Cerebellar nuclear complex (tissue), 1 donor: ENCODE data around the gene RBBP8.
"Not testable (repeated sequence)": the region's sequence is repeated elsewhere in the genome, so short reads cannot be mapped to it uniquely, and the experiment has no call there.

Experiments
- DNase-seq, 2 experiments: peaks; one replicate each; lab custom pipeline; 2025; lab: John Stamatoyannopoulos, UW

RBBP8 gene

DNA sequence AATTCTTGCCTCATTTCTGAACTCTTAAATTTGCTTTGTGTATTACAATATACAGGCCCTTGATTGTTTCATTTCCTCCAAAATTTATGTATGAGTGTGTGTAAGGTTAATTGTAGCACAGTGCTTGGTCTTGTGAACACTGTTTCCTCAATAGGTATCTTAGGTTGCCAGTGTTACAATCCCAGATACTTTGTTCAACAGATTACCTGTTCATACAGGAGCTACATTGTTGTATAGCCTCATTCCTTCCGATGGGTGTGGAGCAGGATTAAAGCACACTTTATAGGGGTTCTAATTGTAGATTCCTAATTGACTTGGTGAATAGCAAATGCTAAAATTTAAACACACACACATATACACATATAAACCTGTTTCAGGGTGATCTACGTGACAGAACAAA is 10.7 kb downstream of the RBBP8 start:
- DNase-seq = no peak

DNA sequence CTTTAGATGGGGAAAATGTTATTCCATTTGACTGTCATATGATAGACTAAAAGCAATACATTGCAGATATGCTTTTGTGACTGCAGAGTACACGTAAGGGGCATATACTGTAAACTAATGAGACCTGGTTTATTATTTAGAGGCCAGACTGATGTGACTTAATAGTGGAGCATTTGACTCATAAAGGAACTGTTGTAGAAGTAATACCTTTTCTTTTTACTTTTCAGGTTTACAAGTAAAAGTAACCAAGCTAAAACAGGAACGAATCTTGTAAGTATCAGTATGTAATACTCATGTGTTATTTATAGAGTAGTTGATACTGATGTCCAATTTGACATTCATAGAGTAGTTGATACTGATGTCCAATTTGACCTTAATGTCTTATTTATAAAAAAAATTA is 13.1 kb downstream of the RBBP8 start:
- DNase-seq = no peak

DNA sequence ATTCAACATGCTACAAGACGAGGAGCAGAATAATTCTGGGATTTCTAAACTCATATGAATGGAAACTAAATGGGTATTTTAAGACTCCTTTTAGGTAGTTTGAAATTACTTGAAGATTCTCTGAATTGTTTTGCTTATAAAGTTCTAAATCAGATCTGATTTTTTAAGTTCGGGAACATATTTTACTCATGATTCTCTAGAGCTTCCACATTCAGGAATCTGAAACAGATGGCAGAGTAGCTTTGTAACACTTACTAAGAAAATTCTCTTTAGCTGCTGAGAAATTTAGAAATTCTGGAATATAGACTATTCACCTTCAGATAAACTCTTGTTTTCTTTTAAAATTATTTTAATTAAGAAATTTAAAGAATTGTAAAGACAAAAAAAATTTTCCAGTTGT is 13.7 kb downstream of the RBBP8 start:
- DNase-seq = no peak

DNA sequence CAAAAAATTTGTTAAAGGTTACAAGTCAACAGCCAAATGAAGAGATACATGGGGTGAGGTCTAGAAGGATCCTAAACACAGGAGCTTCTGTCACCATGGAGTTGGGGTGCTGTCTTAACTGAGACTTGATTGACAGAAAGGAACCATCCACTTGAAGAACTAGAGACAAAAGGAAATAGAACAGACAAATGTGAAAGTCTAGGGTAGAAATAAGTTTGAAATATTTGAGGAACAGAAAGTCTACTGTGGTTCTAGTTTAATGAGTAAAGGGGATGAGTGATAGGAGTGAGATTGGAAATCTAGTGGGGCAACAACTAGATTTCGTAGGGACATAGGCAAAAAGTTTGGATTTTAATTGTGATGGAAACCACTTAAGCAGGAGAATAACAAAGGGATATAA is 18.7 kb downstream of the RBBP8 start:
- no peak for DNase-seq

DNA sequence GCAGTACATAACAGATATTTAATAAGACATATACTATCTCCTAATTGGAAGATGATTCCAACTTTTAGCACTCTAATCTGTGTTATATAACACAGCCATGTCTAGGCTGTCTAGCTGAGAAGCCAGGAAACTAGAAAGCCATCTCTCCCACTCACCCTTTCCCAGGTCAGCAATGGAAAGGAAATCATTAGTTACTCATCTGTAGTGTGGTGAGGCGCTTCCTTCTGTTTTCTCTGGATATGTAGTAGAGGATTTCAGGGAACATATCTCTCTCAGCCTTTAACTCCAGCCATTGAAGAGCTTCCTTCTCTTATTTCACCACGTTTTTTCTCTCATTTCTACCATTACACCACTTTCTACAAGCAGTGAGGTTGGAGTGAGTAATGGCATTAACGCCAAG is 19.4 kb downstream of the RBBP8 start:
- DNase-seq = no peak

DNA sequence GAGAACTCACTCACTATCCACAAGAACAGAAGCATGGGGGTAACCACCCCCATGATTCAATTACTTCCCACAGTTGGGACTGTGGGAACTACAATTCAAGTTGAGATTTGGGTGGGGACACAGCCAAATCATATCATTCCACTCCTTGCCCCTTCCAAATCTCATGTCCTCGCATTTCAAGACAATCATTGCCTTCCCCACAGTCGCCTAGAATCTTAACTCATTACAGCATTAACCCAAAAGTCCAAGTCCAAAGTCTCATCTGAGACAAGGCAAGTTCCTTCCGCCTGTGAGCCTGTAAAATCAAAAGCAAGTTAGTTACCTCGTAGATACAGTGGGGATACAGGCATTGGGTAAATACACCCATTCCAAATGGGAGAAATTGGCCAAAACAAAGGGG is 20.9 kb downstream of the RBBP8 start:
- DNase-seq = not testable (repeated sequence)

DNA sequence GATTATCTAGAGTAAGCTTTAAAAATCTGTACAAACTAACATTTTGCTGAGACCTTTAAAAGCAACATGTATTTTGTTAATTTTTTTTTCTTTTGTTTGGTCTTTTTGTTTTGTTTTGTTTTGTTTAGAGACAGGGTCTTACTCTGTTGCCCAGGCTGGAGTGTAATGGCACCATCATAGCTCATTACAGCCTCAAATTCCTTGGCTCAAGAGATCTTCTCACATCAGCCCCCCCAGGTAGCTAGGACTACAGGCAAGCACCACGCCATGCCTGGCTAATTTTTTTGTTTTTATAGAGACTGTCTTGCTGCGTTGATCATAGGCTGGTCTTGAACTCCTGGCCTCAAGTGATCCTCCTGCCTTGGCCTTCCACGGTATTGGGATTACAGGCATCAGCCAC is 23.1 kb downstream of the RBBP8 start:
- DNase-seq = no peak

DNA sequence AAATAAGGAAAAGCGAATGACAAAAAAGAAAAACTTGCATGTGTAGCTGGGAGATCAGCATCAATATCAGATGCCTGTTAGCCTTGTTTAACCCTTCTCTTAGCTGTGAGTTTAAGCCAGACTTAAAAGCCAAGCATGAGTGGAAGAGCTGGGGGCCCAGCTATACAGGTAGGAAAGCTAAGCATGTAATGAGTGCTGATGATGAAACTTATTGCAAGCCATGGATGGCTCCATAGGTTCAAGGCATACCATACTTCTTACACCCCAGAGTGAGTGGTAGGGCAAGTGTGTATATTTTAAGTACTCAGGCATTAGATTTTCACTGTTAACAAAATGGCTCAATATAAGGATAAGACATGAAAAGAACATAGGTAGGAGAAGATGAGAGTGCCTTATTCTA is 28.0 kb downstream of the RBBP8 start:
- no peak for DNase-seq

DNA sequence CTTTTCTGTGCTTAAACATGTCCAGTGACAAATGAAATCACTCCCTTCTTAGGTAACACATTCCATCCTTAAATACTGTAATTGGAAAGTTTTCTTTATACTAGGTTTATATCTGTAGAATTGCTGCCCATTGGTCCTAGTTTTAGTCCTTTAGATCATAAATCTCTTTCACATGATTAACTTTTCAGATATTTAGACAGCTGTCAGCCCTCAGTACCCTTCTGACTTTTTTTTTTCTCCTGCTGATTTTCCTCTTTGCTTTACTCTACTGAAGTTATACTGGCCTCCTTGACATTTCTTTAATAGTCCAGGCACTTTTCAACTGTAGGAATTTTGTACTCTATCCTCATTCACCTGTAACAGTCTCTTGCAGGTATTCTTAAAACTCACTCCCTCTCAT is 28.9 kb downstream of the RBBP8 start:
- DNase-seq = no peak

DNA sequence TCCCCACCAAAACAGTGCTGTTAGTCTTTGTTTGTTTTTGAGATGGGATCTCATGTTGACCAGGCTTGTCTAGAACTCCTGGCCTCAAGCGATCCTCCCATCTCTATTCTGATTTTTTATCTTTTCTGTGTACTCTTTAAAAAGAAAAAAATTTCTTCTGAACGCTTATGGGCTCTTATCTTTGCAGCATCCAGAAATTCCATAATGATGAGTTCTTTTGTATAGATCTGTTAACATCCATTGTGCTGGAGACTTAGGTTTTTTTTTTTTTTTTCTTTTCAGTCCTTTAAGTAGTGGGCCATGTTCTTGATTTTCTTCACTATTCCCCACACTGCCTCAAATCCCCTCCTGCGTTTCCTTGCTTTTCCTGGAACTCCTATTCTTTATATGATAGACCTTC is 31.0 kb downstream of the RBBP8 start:
- no peak for DNase-seq

DNA sequence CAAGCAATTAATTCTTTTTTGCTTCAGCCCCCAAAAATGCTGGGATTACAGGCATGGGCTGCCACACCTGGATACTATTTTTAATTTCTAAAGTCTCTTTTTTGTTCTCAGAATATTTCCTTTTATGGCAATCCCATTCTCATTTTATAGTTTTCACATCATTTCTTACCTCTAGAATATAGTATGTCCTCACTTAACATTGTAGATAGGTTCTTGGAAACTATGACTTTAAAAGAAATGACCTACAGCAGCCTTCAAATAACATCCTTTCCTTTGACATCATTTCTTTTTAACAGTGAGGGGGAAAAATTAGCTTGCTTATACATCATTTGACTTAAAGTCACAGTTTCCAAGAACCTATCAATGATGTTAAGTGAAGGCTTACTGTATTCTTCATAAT is 31.6 kb downstream of the RBBP8 start:
- no peak for DNase-seq

DNA sequence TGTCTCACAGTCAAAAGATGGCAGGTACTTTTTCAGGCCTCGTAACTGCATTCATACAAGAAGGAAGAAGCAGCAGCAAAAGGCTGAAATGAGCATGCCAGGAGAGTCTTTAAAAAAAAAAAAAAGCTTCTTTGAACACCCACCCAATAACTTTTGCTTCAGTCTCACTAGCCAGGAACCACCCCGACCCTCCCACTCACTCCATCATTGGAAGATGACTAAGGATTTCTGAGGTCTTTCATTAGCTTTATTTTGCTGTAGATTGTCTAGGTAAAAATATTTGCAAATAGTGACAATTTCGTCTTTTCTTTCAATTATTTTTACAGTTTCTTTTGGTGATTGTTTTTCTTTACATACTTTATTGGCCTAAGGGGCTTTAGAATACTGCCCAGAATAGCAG is 37.9 kb downstream of the RBBP8 start:
- DNase-seq = no peak

DNA sequence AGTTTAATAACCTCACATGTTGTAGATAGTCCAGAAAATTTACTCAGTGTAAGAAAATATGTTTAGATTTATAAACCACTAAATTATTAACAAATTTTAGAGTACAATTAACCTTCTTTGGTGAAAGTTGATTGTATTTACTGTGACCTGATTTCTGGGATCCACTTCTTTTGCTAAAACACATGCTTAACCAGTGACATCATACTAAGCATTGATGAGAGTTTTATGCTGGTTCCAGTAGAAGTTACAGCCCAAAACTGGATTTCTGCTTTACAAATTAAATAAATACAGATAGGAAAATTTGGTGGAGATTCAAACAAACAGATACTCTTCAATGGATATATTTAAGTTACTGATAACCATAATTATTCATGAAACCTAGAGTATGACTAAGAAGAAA is 40.9 kb downstream of the RBBP8 start:
- DNase-seq = no peak

DNA sequence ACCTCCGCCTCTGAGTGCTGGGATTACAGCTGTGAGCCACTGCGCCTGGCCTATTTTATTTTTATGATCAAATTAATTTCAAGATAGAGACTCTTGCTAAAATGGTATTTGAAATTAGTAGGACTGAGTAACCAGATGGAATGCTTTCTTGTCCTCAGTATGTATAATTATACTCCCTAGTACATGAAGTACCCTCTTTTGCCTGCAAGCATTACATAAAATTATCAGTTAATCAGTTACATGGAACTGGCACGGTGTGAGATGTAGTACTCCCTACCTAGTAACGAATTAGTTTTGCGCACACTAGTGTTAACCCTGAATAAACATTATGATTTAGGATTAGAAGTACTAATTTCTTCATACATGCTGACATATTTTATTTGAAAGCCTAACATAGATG is 41.6 kb downstream of the RBBP8 start:
- no peak for DNase-seq

DNA sequence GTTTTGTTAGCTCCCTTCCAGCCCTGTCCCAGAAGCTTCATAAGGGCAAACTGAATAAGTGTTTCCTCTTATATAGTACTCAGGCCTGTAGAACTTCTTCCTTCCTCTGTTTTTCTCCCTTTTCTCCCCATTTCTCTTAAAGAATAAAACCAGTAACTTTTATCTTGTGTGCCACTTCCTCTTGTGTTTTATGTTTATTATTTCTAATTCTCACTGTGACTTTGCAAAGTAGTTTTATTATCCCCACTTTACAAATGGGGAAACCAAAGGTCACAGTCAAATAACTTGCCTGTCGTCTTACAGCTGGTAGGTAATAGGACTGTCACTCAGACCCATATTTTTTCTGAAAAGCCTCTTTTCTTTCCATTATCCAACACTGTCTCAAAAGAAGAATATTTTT is 42.4 kb downstream of the RBBP8 start:
- no peak for DNase-seq

DNA sequence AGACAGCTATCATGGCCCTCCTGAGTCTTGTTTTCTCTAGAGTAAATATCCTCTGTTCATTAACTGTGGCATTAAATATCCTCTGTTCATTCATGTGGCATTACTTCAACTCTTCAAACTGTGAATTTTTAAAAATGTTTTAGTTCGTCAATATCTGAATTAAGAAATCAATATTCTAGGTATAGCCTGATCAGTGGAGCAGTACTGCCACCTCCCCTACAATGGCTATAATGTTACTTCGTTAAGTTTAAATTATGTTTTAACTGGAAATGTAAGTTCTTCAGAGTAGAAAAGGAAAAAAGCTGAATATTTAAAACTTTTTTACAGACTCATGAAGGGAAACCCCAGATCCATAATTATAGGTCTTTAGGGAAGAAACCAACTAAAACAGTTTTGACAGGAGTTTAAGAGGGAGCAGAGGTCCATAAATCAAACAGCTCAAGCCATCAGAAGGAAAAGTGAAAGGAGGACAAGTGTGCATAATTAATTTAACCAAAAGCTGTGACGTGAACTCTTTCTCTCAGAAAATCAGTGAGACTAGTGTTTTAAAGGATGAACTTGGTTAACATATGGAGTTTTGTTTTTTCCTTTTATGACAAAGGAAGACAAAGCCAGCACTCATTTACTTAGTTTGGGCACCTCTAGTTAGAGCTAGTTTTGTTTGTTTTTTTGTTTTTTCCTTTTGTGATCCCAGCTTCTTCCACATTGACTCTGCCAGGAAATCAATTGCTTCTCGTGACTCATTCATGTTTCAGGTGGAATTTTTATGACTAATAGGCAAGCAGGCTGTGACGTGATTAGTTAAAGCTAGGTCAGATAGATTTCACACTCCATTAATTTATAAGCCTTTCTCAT is 44.9 kb downstream of the RBBP8 start:
- no peak for DNase-seq

DNA sequence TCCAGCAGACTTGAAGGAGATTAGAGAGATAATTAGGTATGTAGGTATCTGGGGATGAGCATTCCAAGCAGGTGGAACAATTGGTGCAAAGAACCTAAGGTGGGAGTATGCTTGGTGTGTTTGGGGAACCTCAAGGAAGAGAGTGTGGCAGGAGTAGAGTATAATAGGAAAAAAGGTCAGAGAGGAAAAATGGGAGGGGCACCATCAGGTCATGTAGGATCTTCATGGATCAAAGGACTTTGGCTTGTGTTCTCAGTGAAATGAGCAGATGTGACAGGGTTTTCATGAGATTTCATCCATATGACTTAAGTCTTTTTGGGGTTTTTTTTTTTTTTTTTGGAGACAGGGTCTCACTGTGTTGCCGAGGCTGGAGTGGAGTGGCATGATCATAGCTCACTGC is 47.3 kb downstream of the RBBP8 start:
- DNase-seq = no peak

DNA sequence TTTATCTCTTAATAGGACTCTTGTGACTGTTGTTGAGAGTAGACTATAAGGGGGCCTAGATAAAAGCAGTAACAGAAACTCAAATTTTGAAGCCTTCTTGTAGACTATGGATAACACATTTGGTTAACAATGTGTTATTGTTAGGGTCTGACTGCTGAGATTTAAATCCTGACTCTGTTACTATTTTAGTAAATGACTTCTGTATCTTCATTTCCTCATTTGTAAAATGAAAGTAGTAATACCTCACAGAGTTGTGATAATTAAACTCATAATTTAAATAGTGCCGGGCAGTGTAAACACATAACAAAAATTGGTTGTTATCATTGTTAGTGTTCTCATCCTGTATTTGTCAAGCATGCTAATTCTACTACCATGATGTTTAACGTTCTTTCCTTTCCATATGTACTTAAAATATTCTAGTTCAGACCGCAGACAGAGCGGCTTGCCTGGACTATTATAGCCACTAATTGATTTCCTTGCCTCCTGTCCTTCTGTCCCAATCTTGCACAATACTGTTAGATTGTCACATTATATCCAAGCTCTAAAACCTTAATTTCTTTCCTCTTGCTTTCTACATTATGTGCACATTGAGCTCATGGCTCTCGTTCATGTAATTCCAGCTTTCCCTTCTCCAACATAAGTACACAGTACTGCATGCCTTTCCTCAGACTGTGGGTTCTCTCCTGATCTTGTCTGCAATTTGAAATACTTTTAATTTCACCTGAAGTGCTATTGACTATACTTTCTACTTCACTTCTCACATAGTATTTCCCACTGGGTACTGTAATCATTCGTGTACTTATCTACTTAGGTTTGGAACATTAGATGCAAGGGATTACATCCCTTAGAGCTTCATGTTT is 48.4 kb downstream of the RBBP8 start:
- DNase-seq = no peak

DNA sequence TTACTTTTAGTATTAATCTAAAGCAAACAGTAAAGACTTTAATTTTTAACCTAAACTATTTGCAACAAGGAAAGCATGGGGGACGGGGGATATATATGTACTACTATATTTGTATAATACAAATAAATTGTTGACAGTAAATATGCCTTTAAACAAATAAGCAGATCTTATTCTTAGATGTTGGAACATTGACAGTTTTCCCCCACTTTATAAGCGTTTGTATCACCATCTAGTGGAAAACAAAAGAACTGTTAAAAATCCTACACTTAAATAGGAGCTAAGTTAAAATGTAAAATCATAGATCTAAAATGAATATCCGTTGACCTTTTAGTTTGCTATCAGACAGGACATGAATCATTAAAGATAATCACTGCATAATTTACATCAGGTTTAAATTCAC is 50.0 kb downstream of the RBBP8 start:
- no peak for DNase-seq

DNA sequence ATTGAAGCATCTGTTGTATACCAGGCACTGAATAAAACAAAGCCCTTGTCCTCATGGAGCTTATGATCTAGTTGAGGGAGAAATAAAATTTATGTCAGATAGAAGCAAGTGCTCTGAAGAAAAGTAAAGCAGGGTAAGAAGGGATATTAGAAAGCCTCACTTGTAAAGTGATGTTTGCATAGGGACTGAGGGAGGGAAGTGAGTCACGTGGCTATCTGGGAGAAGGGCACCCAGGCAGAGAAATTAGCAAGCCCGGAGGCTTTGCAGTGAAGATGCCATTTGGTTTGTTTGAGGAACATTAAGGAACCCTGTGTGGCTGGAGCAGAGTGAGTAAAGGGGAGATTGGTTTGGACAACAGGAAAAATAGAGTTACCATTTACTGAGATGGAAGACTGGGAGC is 52.1 kb downstream of the RBBP8 start:
- no peak for DNase-seq

DNA sequence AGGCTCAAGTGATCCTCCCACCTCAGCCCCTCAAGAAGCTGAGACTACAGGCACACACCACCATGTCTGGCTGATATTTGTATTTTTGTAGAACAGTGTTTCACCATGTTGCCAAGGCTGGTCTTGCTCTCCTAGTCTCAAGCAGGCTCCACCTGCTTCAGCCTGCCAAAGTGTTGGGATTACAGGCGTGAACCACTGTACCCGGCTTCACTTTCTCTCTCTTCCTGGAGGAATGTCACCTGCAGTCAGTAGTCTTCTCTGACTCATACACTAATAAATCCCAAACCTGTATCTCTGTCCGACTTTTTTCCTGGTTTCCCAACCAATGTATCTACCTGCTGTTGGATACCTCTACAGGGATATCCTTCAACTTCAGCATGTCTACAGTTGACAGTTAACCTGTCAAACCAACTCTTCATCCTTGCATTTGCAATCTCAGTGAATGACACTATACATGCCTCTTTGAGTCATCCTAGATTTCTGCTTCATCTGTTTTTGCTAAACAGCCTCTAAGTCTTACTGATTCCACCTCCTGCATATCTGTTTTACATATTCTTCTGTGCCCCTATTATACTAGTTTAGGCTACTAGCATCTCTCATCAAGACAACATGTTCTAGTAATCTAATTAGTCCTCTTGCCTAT is 54.5 kb downstream of the RBBP8 start:
- DNase-seq = no peak

DNA sequence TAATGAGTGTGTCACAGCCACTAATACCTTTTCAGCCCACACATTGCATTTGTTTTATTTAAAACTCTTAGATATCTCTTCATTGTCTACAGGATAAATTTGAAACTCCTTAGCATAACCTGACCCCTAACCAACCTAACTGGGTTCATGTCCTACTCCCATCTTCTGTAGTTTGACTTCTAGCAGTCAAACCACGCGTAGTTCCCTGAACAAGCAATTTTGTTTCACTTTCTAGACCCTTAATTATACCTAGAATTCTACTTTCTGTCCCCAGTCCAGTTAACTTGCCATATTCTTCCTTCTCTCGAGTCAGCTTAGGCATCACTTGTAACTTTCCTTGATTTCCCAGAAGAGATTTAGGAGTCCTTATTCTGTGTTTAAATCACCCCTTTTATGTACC is 55.1 kb downstream of the RBBP8 start:
- DNase-seq = no peak

DNA sequence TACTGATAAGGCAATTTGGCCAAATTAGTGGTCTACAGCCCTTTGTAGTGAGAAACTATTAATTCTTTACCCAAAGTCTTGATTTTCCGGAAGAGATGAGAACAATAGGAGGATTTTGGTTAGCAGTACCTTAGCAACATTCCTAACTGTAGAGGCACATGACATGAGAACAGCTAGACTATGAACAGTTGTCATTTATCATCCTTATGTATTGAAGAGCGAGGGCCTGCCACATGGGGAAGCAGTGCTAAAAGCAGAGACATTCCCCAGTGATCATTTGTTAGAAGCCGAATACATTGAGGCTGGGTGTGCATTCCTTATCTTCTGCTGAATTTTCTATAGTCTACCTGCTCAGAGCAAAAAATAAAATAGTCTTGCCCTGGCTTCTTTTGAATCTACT is 65.2 kb downstream of the RBBP8 start:
- no peak for DNase-seq
